Loucy (cell line): Measurements from ENCODE around the gene ZFYVE26.

Source experiments
- H2AFZ ChIP-seq: fragments of 200-600 bp; sonication (generic); 2 replicates; pipeline ENCODE4 v1.6.0; 2016; ENCODE audit warnings: antibody characterized with exemption, mild to moderate bottlenecking, low read length, moderate library complexity
- H3F3A ChIP-seq: fragments of 200-600 bp; 2 replicates; pipeline ENCODE4 v1.6.0; 2016; ENCODE audit warnings: antibody characterized with exemption, low read depth, mild to moderate bottlenecking
- H3K27me3 ChIP-seq: fragments of 200-600 bp; sonication (generic); 2 replicates; pipeline ENCODE4 v1.6.1; 2014; ENCODE audit warnings: low read length, mild to moderate bottlenecking; ENCODE audit not compliant: insufficient read depth, poor library complexity, severe bottlenecking
- H3K36me3 ChIP-seq: fragments of 200-600 bp; sonication (generic); 2 replicates; pipeline ENCODE4 v1.6.1; 2016; ENCODE audit warnings: low read length; ENCODE audit not compliant: insufficient read depth
- H3K4me1 ChIP-seq: fragments of 200-600 bp; sonication (generic); 2 replicates; pipeline ENCODE4 v1.5.1; 2014; ENCODE audit warnings: low read length, mild to moderate bottlenecking; ENCODE audit not compliant: insufficient read depth, poor library complexity, severe bottlenecking
- H3K4me2 ChIP-seq: fragments of 200-600 bp; sonication (generic); 2 replicates; pipeline ENCODE4 v1.6.0; 2014; ENCODE audit warnings: antibody characterized with exemption, low read length, low read depth, mild to moderate bottlenecking; ENCODE audit not compliant: poor library complexity, severe bottlenecking
- H3K4me3 ChIP-seq: fragments of 200-600 bp; sonication (generic); 2 replicates; pipeline ENCODE4 v1.5.1; 2014; ENCODE audit warnings: low read length, mild to moderate bottlenecking, mixed read lengths; ENCODE audit not compliant: poor library complexity, severe bottlenecking
- H3K79me2 ChIP-seq: fragments of 200-600 bp; sonication (generic); 2 replicates; pipeline ENCODE4 v1.6.1; 2014; ENCODE audit warnings: low read length; ENCODE audit not compliant: insufficient read depth
- H3K9ac ChIP-seq: fragments of 200-600 bp; sonication (generic); 2 replicates; pipeline ENCODE4 v1.6.0; 2014; ENCODE audit warnings: mild to moderate bottlenecking, low read depth, low read length, moderate library complexity; ENCODE audit not compliant: poor library complexity, severe bottlenecking
- H3K9me2 ChIP-seq: fragments of 200-600 bp; sonication (generic); replicated peaks from 2 replicates; pipeline ENCODE4 v1.6.1; 2016; ENCODE audit warnings: low read depth, low read length, mixed read lengths
- H3K9me3 ChIP-seq: fragments of 200-600 bp; sonication (generic); 2 replicates; pipeline ENCODE4 v1.6.1; 2014; ENCODE audit warnings: mild to moderate bottlenecking, antibody characterized with exemption, low read length, low read depth; ENCODE audit not compliant: insufficient read depth
- H4K20me1 ChIP-seq: fragments of 200-600 bp; sonication (generic); 2 replicates; pipeline ENCODE4 v1.6.0; 2014; ENCODE audit warnings: antibody characterized with exemption, low read length, mild to moderate bottlenecking; ENCODE audit not compliant: insufficient read depth, poor library complexity, severe bottlenecking
- CTCF ChIP-seq: fragments of 200-600 bp; sonication (generic); conservative IDR thresholded peaks from 2 replicates; pipeline ENCODE4 v1.5.1; 2014; ENCODE audit warnings: mild to moderate bottlenecking, antibody characterized with exemption, low read length
- EZH2phosphoT487 ChIP-seq: fragments of 200-600 bp; IDR thresholded peaks from 2 replicates; pipeline ENCODE4 v1.6.1; 2018; ENCODE audit warnings: antibody characterized with exemption, mild to moderate bottlenecking, moderate library complexity, borderline replicate concordance

Gene ZFYVE26

GRCh38 chr14:67733616-67734015 lies 82.8 kb downstream of the ZFYVE26 start:
- no peak overlapping the region for H2AFZ ChIP-seq
- no peak overlapping the region for H3K4me2 ChIP-seq
- H4K20me1 ChIP-seq: no peaks in the 10 kb centered on the region
- no peaks in the 10 kb centered on the region for H3K36me3 ChIP-seq
- H3F3A ChIP-seq: no peaks in the 10 kb centered on the region
- no peaks in the 10 kb centered on the region for H3K4me1 ChIP-seq
- no peaks in the 10 kb centered on the region for H3K79me2 ChIP-seq
- no peak for TF ChIP-seq CTCF
- no peak for TF ChIP-seq EZH2phosphoT487
- H3K27me3 ChIP-seq: no peaks in the 10 kb centered on the region
- H3K9ac ChIP-seq: no peak overlapping the region
- H3K9me3 ChIP-seq: no peaks in the 10 kb centered on the region
- no peaks in the 10 kb centered on the region for H3K9me2 ChIP-seq
- H3K4me3 ChIP-seq: no peak overlapping the region

GRCh38 chr14:67729072-67729885 lies 87.1 kb downstream of the ZFYVE26 start:
- Histone ChIP-seq H3K9me3 (no peaks in the 10 kb centered on the region), H3F3A (no peaks in the 10 kb centered on the region), H3K79me2 (no peaks in the 10 kb centered on the region), H2AFZ (no peak overlapping the region), H3K27me3 (no peaks in the 10 kb centered on the region), H3K9me2 (no peaks in the 10 kb centered on the region), H4K20me1 (no peaks in the 10 kb centered on the region), H3K9ac (no peak overlapping the region), H3K4me3 (no peak overlapping the region), H3K4me2 (no peak overlapping the region), H3K36me3 (no peaks in the 10 kb centered on the region), H3K4me1 (no peaks in the 10 kb centered on the region)
- no peak for TF ChIP-seq EZH2phosphoT487
- no peak for TF ChIP-seq CTCF

- no peak overlapping the region for H3K9ac ChIP-seq
- H3F3A ChIP-seq: no peaks in the 10 kb centered on the region
- H3K79me2 ChIP-seq: no peaks in the 10 kb centered on the region
- H3K9me2 ChIP-seq: no peaks in the 10 kb centered on the region
- H3K4me1 ChIP-seq: no peaks in the 10 kb centered on the region
- no peak overlapping the region for H3K4me2 ChIP-seq
- H3K4me3 ChIP-seq: no peak overlapping the region
- no peaks in the 10 kb centered on the region for H3K27me3 ChIP-seq
- no peaks in the 10 kb centered on the region for H3K9me3 ChIP-seq
- TF ChIP-seq CTCF (no peak), EZH2phosphoT487 (no peak)
- H4K20me1 ChIP-seq: no peaks in the 10 kb centered on the region
- H3K36me3 ChIP-seq: no peaks in the 10 kb centered on the region
- H2AFZ ChIP-seq: no peak overlapping the region
These were observed 88.1 kb downstream of the ZFYVE26 start for GRCh38 chr14:67728258-67728657.
